ENCODE data around the gene SPRYD3. TPM values are rescaled to one million over a fixed set of nuclear protein-coding genes. Genes with fewer than 3 reads are reported as not detected.
A peak's percentile ranks its signal among the peaks of the same experiment; 100 is the strongest.

The SPRYD3 gene
- total RNA-seq, 1 experiment from 2014 or later, result 47.5 TPM

DNA sequence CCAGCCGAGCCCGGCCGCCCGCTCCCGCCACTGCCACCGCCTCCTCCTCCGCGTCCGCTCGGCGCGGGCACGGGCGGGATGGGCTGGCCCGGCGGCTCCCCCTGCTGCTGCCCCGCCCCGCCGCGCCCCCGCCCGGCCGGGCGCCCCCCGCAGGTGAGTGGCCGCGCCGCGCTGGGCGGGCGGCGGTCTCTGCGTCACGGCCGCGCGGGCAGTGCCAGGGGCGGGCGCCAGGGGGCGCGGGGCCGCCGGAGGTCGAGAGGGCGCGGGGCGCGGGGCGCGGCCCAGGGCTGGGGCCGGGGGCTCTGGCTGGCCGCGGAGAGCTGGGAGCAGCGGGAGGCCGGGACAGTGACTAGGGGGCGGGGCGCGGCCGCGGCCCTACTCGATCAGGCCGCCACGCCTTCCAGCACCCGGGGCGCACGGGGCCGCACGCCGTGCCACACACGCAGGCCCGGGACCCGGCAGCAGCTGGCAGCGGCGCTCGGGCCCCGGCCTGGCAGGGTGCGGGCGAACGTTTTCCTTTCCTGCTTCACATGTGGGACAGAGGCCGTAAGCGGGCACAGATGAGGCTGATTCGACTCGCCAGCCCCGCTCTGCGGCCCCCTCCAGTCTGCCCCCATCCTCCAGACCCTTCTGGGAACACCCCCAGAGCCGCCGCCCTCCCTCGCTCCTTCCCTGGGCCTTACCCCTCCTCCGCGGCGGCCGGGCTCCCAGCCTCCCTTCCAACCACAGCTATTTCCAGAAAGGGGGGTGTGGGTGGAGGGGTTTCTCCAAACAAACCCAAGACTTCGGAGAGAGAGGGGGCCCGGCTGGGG is 31.8 kb downstream of the SPRYD3 start:
- H3K9me2 ChIP-seq (ENCODE audit: insufficient read depth), result no peaks in the 10 kb centered on the region
- H3K27me3 ChIP-seq (ENCODE audit: insufficient read depth, low read length), result no peaks in the 10 kb centered on the region
- ChIA-PET CTCF (interaction anchor here (0.7 to 2.8 kb wide), 16 partner anchors 9 to 903 kb away, joined by 3 to 20 read pairs (median 4); partner anchors contain the start of genes CSAD, EIF4B and ZNF740), POLR2A (interaction anchor here (0.7 to 2.3 kb wide), 10 partner anchors 8 to 394 kb away, joined by 3 to 12 read pairs (median 4); partner anchors contain the start of genes CSAD, EIF4B, IGFBP6 and PRR13), RAD21 (ENCODE audit: low non-redundant PET in 1 of 2, low total read pairs in 2 of 2, uncharacterized antibody in 2 of 2, unreplicated experiment in 2 of 2) (interaction anchor here (0.9 to 2.1 kb wide), 3 partner anchors 14 to 66 kb away, joined by 3 to 7 read pairs (median 5); no protein-coding TSS in a partner anchor)
- no peaks in the 10 kb centered on the region for H3K9me3 ChIP-seq (ENCODE audit: control insufficient read depth in 1 of 2, insufficient read depth in 1 of 2, low read depth in 1 of 2, low read length in 2 of 2)
- intact Hi-C loops (cut with micrococcal nuclease), result loop anchor here (5.0 kb wide), 2 partner anchors 40 to 320 kb away; partner anchors contain the start of gene EIF4B
- H3K9ac ChIP-seq (ENCODE audit: low read length), result peak overlapping the region; percentile 93
- BruUV-seq (replicated peaks), result no TSS peak
- H3K36me3 ChIP-seq (ENCODE audit: control insufficient read depth in 1 of 2, insufficient read depth in 2 of 2, low read length in 2 of 2), result no peaks in the 10 kb centered on the region
- H3K79me2 ChIP-seq (ENCODE audit: insufficient read depth, low read length), result peaks cover 23% of the 10 kb centered on the region; the same call in 1 of the 2 replicates
- peak overlapping the region; percentile 97 for H3K27ac ChIP-seq (ENCODE audit: low read depth, low read length)
- H3K4me3 ChIP-seq (replicated peaks in 1 of 2; ENCODE audit: low read depth in 1 of 2, low read length in 2 of 2), result peak overlapping the region; percentile 81 to 83
- H3K4me2 ChIP-seq (ENCODE audit: low read length), result peak overlapping the region; percentile 97
- H4K20me1 ChIP-seq (ENCODE audit: insufficient read depth), result no peaks in the 10 kb centered on the region
- peaks cover 66 to 89% of the 10 kb centered on the region in 2 experiments for H3K4me1 ChIP-seq (ENCODE audit: control insufficient read depth in 1 of 2, insufficient read depth in 2 of 2, low read length in 2 of 2)
- peak; percentile 60 for ATAC-seq
- no peak overlapping the region for H2AFZ ChIP-seq (ENCODE audit: low read depth, low read length, poor library complexity, severe bottlenecking)
- no peak for TF ChIP-seq EZH2phosphoT487 (IDR thresholded peaks at IDR 0.05; ENCODE audit: borderline replicate concordance)
- TF ChIP-seq CBX3 (IDR thresholded peaks at IDR 0.05; ENCODE audit: low read depth), result no peak
- no peak for TF ChIP-seq RAD21 (IDR thresholded peaks at IDR 0.05; ENCODE audit: low read depth)
- TF ChIP-seq, protein P1, sequence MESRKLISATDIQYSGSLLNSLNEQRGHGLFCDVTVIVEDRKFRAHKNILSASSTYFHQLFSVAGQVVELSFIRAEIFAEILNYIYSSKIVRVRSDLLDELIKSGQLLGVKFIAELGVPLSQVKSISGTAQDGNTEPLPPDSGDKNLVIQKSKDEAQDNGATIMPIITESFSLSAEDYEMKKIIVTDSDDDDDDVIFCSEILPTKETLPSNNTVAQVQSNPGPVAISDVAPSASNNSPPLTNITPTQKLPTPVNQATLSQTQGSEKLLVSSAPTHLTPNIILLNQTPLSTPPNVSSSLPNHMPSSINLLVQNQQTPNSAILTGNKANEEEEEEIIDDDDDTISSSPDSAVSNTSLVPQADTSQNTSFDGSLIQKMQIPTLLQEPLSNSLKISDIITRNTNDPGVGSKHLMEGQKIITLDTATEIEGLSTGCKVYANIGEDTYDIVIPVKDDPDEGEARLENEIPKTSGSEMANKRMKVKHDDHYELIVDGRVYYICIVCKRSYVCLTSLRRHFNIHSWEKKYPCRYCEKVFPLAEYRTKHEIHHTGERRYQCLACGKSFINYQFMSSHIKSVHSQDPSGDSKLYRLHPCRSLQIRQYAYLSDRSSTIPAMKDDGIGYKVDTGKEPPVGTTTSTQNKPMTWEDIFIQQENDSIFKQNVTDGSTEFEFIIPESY (IDR thresholded peaks at IDR 0.05; ENCODE audit: extremely low read depth, insufficient replicate concordance, low read length), result no peak
- no peak for TF ChIP-seq FOSL1 (IDR thresholded peaks at IDR 0.05; ENCODE audit: low read depth)
- no peak for TF ChIP-seq CEBPB (IDR thresholded peaks at IDR 0.05; ENCODE audit: low read depth)
- no peak for TF ChIP-seq YY1 (IDR thresholded peaks at IDR 0.05; ENCODE audit: extremely low read depth, insufficient replicate concordance, low read depth, low read length)
- TF ChIP-seq SRF (IDR thresholded peaks at IDR 0.05; ENCODE audit: low read depth), result no peak
- TF ChIP-seq, protein P2, sequence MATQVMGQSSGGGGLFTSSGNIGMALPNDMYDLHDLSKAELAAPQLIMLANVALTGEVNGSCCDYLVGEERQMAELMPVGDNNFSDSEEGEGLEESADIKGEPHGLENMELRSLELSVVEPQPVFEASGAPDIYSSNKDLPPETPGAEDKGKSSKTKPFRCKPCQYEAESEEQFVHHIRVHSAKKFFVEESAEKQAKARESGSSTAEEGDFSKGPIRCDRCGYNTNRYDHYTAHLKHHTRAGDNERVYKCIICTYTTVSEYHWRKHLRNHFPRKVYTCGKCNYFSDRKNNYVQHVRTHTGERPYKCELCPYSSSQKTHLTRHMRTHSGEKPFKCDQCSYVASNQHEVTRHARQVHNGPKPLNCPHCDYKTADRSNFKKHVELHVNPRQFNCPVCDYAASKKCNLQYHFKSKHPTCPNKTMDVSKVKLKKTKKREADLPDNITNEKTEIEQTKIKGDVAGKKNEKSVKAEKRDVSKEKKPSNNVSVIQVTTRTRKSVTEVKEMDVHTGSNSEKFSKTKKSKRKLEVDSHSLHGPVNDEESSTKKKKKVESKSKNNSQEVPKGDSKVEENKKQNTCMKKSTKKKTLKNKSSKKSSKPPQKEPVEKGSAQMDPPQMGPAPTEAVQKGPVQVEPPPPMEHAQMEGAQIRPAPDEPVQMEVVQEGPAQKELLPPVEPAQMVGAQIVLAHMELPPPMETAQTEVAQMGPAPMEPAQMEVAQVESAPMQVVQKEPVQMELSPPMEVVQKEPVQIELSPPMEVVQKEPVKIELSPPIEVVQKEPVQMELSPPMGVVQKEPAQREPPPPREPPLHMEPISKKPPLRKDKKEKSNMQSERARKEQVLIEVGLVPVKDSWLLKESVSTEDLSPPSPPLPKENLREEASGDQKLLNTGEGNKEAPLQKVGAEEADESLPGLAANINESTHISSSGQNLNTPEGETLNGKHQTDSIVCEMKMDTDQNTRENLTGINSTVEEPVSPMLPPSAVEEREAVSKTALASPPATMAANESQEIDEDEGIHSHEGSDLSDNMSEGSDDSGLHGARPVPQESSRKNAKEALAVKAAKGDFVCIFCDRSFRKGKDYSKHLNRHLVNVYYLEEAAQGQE (IDR thresholded peaks at IDR 0.05; ENCODE audit: low read depth), result no peak
- TF ChIP-seq SP1 (IDR thresholded peaks at IDR 0.05; ENCODE audit: low read depth), result no peak
- no peak for TF ChIP-seq ATF3 (IDR thresholded peaks at IDR 0.05)
- no peak for TF ChIP-seq CTCF (IDR thresholded peaks at IDR 0.05 in 2 of 3, conservative IDR thresholded peaks at IDR 0.05 in 1 of 3; ENCODE audit: borderline replicate concordance in 1 of 3, insufficient read depth in 1 of 3, low read depth in 2 of 3, low read length in 2 of 3)
- no peak for TF ChIP-seq EZH2 (IDR thresholded peaks at IDR 0.05)
- TF ChIP-seq ZFX (IDR thresholded peaks at IDR 0.05), result peak; percentile 73
- peak; percentile 60 for TF ChIP-seq POLR2AphosphoS5 (IDR thresholded peaks at IDR 0.05; ENCODE audit: low read depth, low read length)
- no peak for TF ChIP-seq ELF1 (IDR thresholded peaks at IDR 0.05; ENCODE audit: borderline replicate concordance, low read depth)
- TF ChIP-seq POLR2A (IDR thresholded peaks at IDR 0.05; ENCODE audit: borderline replicate concordance, extremely low read depth, insufficient read depth, insufficient read length), result peak; percentile 24
- no peak for DNase-seq (ENCODE audit: low read depth, low spot score)
